ENCODE measurements around the gene ARHGEF10L.

ARHGEF10L gene

GRCh38 chr1:17568014-17568900 is 28.8 kb downstream of the ARHGEF10L start:
- Mint-ChIP-seq H3K4me3 (no peak overlapping the region), H3K27me3 (no peaks in the 10 kb centered on the region), H3K27ac (no peak overlapping the region)

GRCh38 chr1:17569200-17570139 is 30.0 kb downstream of the ARHGEF10L start:
- Mint-ChIP-seq H3K27ac (no peak overlapping the region), H3K27me3 (no peaks in the 10 kb centered on the region), H3K36me3 (no peaks in the 10 kb centered on the region), H3K4me3 (no peak overlapping the region), H3K4me1 (no peaks in the 10 kb centered on the region), H3K9me3 (no peaks in the 10 kb centered on the region)

More at GRCh38 chr1:17568014-17568900, 28.8 kb downstream of the ARHGEF10L start:
- Mint-ChIP-seq H3K4me1 (no peaks in the 10 kb centered on the region), H3K36me3 (no peaks in the 10 kb centered on the region), H3K9me3 (no peaks in the 10 kb centered on the region)

- Mint-ChIP-seq H3K9me3 (no peaks in the 10 kb centered on the region), H3K27ac (no peak overlapping the region), H3K4me3 (no peak overlapping the region), H3K27me3 (no peaks in the 10 kb centered on the region), H3K36me3 (no peaks in the 10 kb centered on the region), H3K4me1 (no peaks in the 10 kb centered on the region)
Observed at GRCh38 chr1:17570228-17570627, 30.7 kb downstream of the ARHGEF10L start.

- Mint-ChIP-seq H3K9me3 (no peaks in the 10 kb centered on the region), H3K27me3 (no peaks in the 10 kb centered on the region), H3K36me3 (no peaks in the 10 kb centered on the region), H3K4me1 (no peaks in the 10 kb centered on the region), H3K27ac (no peak overlapping the region), H3K4me3 (no peak overlapping the region)
Observed at GRCh38 chr1:17572264-17572985, 32.9 kb downstream of the ARHGEF10L start.

- Mint-ChIP-seq H3K36me3 (no peaks in the 10 kb centered on the region), H3K4me3 (no peak overlapping the region), H3K9me3 (no peaks in the 10 kb centered on the region), H3K4me1 (no peaks in the 10 kb centered on the region), H3K27me3 (no peaks in the 10 kb centered on the region), H3K27ac (no peak overlapping the region)
Observed at GRCh38 chr1:17573518-17574041, 34.1 kb downstream of the ARHGEF10L start.

GRCh38 chr1:17574516-17574915 is 35.0 kb downstream of the ARHGEF10L start:
- Mint-ChIP-seq H3K4me1 (no peaks in the 10 kb centered on the region), H3K4me3 (no peak overlapping the region), H3K36me3 (no peaks in the 10 kb centered on the region), H3K27ac (no peak overlapping the region), H3K9me3 (no peaks in the 10 kb centered on the region), H3K27me3 (no peaks in the 10 kb centered on the region)

GRCh38 chr1:17575797-17576518 is 36.5 kb downstream of the ARHGEF10L start:
- H3K27me3 Mint-ChIP-seq: no peaks in the 10 kb centered on the region
- H3K36me3 Mint-ChIP-seq: no peaks in the 10 kb centered on the region
- H3K4me1 Mint-ChIP-seq: no peaks in the 10 kb centered on the region
- H3K9me3 Mint-ChIP-seq: no peaks in the 10 kb centered on the region
- no peak overlapping the region for H3K4me3 Mint-ChIP-seq
- no peak overlapping the region for H3K27ac Mint-ChIP-seq

GRCh38 chr1:17576519-17576853 is 37.0 kb downstream of the ARHGEF10L start:
- Mint-ChIP-seq H3K4me3 (no peak overlapping the region), H3K27ac (no peak overlapping the region), H3K4me1 (no peaks in the 10 kb centered on the region), H3K36me3 (no peaks in the 10 kb centered on the region), H3K9me3 (no peaks in the 10 kb centered on the region), H3K27me3 (no peaks in the 10 kb centered on the region)

GRCh38 chr1:17577907-17578297 is 38.4 kb downstream of the ARHGEF10L start:
- H3K27ac Mint-ChIP-seq: no peak overlapping the region
- no peaks in the 10 kb centered on the region for H3K9me3 Mint-ChIP-seq
- H3K27me3 Mint-ChIP-seq: no peaks in the 10 kb centered on the region
- H3K36me3 Mint-ChIP-seq: no peaks in the 10 kb centered on the region
- no peak overlapping the region for H3K4me3 Mint-ChIP-seq
- H3K4me1 Mint-ChIP-seq: no peaks in the 10 kb centered on the region

- Mint-ChIP-seq H3K36me3 (no peaks in the 10 kb centered on the region), H3K9me3 (no peaks in the 10 kb centered on the region), H3K27ac (no peak overlapping the region), H3K4me1 (no peaks in the 10 kb centered on the region), H3K27me3 (no peaks in the 10 kb centered on the region), H3K4me3 (no peak overlapping the region)
Observed at GRCh38 chr1:17579951-17580939, 40.7 kb downstream of the ARHGEF10L start.

- no peaks in the 10 kb centered on the region for H3K36me3 Mint-ChIP-seq
- no peaks in the 10 kb centered on the region for H3K27me3 Mint-ChIP-seq
- H3K4me3 Mint-ChIP-seq: no peak overlapping the region
- no peaks in the 10 kb centered on the region for H3K9me3 Mint-ChIP-seq
- no peaks in the 10 kb centered on the region for H3K4me1 Mint-ChIP-seq
- H3K27ac Mint-ChIP-seq: no peak overlapping the region
Observed at GRCh38 chr1:17581389-17582123, 42.1 kb downstream of the ARHGEF10L start.

GRCh38 chr1:17582124-17582774 is 42.8 kb downstream of the ARHGEF10L start:
- Mint-ChIP-seq H3K36me3 (no peaks in the 10 kb centered on the region), H3K4me3 (no peak overlapping the region), H3K9me3 (no peaks in the 10 kb centered on the region), H3K27me3 (no peaks in the 10 kb centered on the region), H3K27ac (no peak overlapping the region), H3K4me1 (no peaks in the 10 kb centered on the region)

- Mint-ChIP-seq H3K4me3 (no peak overlapping the region), H3K36me3 (no peaks in the 10 kb centered on the region), H3K9me3 (no peaks in the 10 kb centered on the region), H3K4me1 (no peaks in the 10 kb centered on the region), H3K27me3 (no peaks in the 10 kb centered on the region), H3K27ac (no peak overlapping the region)
Observed at GRCh38 chr1:17584539-17584938, 45.0 kb downstream of the ARHGEF10L start.
